ENCODE results near the gene ARHGAP26. TPM values are rescaled to one million over a fixed set of nuclear protein-coding genes. Genes with fewer than 3 reads are reported as not detected.
"Not testable (repeated sequence)": the region's sequence is repeated elsewhere in the genome, so short reads cannot be mapped to it uniquely, and the experiment has no call there.

Gene ARHGAP26
- total and polyA plus RNA-seq, 4 donors = 1.8 to 16.7 (median 4.1) TPM

GRCh38 chr5:143086546-143086907 lies 316.4 kb downstream of the ARHGAP26 start:
- H3K36me3 ChIP-seq (ENCODE audit: control insufficient read depth in 4 of 4, insufficient read depth in 3 of 4, low read depth in 1 of 4, low read length in 3 of 4) = no peaks in the 10 kb centered on the region
- WGBS = 98% methylated on average over 1 of the region's 1 CpG
- no peak for TF ChIP-seq TAF1 (conservative IDR thresholded peaks at IDR 0.05)
- no peak for TF ChIP-seq RAD21 (IDR thresholded peaks at IDR 0.05)
- TF ChIP-seq, protein P1, sequence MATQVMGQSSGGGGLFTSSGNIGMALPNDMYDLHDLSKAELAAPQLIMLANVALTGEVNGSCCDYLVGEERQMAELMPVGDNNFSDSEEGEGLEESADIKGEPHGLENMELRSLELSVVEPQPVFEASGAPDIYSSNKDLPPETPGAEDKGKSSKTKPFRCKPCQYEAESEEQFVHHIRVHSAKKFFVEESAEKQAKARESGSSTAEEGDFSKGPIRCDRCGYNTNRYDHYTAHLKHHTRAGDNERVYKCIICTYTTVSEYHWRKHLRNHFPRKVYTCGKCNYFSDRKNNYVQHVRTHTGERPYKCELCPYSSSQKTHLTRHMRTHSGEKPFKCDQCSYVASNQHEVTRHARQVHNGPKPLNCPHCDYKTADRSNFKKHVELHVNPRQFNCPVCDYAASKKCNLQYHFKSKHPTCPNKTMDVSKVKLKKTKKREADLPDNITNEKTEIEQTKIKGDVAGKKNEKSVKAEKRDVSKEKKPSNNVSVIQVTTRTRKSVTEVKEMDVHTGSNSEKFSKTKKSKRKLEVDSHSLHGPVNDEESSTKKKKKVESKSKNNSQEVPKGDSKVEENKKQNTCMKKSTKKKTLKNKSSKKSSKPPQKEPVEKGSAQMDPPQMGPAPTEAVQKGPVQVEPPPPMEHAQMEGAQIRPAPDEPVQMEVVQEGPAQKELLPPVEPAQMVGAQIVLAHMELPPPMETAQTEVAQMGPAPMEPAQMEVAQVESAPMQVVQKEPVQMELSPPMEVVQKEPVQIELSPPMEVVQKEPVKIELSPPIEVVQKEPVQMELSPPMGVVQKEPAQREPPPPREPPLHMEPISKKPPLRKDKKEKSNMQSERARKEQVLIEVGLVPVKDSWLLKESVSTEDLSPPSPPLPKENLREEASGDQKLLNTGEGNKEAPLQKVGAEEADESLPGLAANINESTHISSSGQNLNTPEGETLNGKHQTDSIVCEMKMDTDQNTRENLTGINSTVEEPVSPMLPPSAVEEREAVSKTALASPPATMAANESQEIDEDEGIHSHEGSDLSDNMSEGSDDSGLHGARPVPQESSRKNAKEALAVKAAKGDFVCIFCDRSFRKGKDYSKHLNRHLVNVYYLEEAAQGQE (IDR thresholded peaks at IDR 0.05) = no peak
- H3K27ac ChIP-seq (ENCODE audit: low read depth in 1 of 2, low read length in 2 of 2) = no peak overlapping the region
- no peak for DNase-seq (ENCODE audit: low spot score)
- no peak overlapping the region for H3K9ac ChIP-seq (ENCODE audit: low read depth in 1 of 2, low read length in 2 of 2)
- no peaks in the 10 kb centered on the region for H3K9me3 ChIP-seq (ENCODE audit: control insufficient read depth in 4 of 4, low read length in 3 of 4)
- peaks cover 0 to 1% (median 0%) of the 10 kb centered on the region in 4 donors for H3K4me1 ChIP-seq (ENCODE audit: control insufficient read depth in 4 of 4, insufficient read depth in 4 of 4, low read length in 3 of 4)
- no peaks in the 10 kb centered on the region for H3K27me3 ChIP-seq (ENCODE audit: control insufficient read depth in 4 of 4, insufficient read depth in 4 of 4, low read length in 3 of 4)
- H3K4me3 ChIP-seq (ENCODE audit: low read depth in 1 of 3, low read length in 3 of 3) = no peak overlapping the region

GRCh38 chr5:143086908-143087637 lies 316.9 kb downstream of the ARHGAP26 start:
- Histone ChIP-seq H3K4me3 (ENCODE audit: low read depth in 1 of 3, low read length in 3 of 3) (no peak overlapping the region), H3K4me1 (ENCODE audit: control insufficient read depth in 4 of 4, insufficient read depth in 4 of 4, low read length in 3 of 4) (peaks cover 0 to 1% (median 0%) of the 10 kb centered on the region in 4 donors), H3K27me3 (ENCODE audit: control insufficient read depth in 4 of 4, insufficient read depth in 4 of 4, low read length in 3 of 4) (no peaks in the 10 kb centered on the region), H3K27ac (ENCODE audit: low read depth in 1 of 2, low read length in 2 of 2) (no peak overlapping the region), H3K9me3 (ENCODE audit: control insufficient read depth in 4 of 4, low read length in 3 of 4) (no peaks in the 10 kb centered on the region), H3K9ac (ENCODE audit: low read depth in 1 of 2, low read length in 2 of 2) (no peak overlapping the region), H3K36me3 (ENCODE audit: control insufficient read depth in 4 of 4, insufficient read depth in 3 of 4, low read depth in 1 of 4, low read length in 3 of 4) (no peaks in the 10 kb centered on the region)
- TF ChIP-seq ZBTB33 (IDR thresholded peaks at IDR 0.05) (no peak), TAF1 (conservative IDR thresholded peaks at IDR 0.05) (no peak), EGR1 (IDR thresholded peaks at IDR 0.05; ENCODE audit: low read depth in 2 of 2) (no peak), YY1 (IDR thresholded peaks at IDR 0.05) (no peak), RAD21 (IDR thresholded peaks at IDR 0.05) (no peak), NR2F2 (IDR thresholded peaks at IDR 0.05) (no peak), SP1 (IDR thresholded peaks at IDR 0.05) (no peak), JUND (IDR thresholded peaks at IDR 0.05) (no peak), MAX (IDR thresholded peaks at IDR 0.05) (no peak), FOXA1 (IDR thresholded peaks at IDR 0.05) (no peak)
- DNase-seq (ENCODE audit: low spot score) = no peak
- 92% methylated on average over 5 of the region's 5 CpGs for WGBS

GRCh38 chr5:143088702-143089101 lies 318.5 kb downstream of the ARHGAP26 start:
- 94% methylated on average over 11 of the region's 11 CpGs for WGBS
- DNase-seq (ENCODE audit: low spot score); H3K27me3 ChIP-seq (ENCODE audit: control insufficient read depth in 4 of 4, insufficient read depth in 4 of 4, low read length in 3 of 4): not testable (repeated sequence)

DNA sequence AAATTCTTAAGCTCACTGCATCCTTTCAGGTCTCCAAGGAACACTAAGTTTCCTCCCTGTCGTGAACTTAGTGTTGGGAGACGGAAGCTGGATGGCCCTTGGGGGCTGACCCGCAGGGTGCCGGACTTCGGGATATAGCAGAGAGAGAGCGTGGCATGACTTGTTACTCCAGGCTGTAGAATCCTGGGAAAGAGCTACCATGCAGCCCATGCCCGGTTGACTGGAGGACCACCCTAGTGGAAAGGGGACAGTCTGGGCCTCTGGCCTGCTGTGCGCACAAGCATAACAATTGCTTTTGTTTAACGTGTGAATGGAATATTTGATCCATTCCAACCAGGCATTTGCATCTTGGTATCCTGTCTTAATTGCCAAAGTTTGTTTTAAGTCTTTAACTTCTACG lies 319.9 kb downstream of the ARHGAP26 start:
- not testable (repeated sequence) for DNase-seq (ENCODE audit: low spot score); H3K9me3 ChIP-seq (ENCODE audit: control insufficient read depth in 4 of 4, low read length in 3 of 4); H3K4me3 ChIP-seq (ENCODE audit: low read depth in 1 of 3, low read length in 3 of 3); H3K4me1 ChIP-seq (ENCODE audit: control insufficient read depth in 4 of 4, insufficient read depth in 4 of 4, low read length in 3 of 4); H3K9ac ChIP-seq (ENCODE audit: low read depth in 1 of 2, low read length in 2 of 2); H3K27ac ChIP-seq (ENCODE audit: low read depth in 1 of 2, low read length in 2 of 2); H3K27me3 ChIP-seq (ENCODE audit: control insufficient read depth in 4 of 4, insufficient read depth in 4 of 4, low read length in 3 of 4); H3K36me3 ChIP-seq (ENCODE audit: control insufficient read depth in 4 of 4, insufficient read depth in 3 of 4, low read depth in 1 of 4, low read length in 3 of 4)
- WGBS = 93% methylated on average over 10 of the region's 10 CpGs

More at GRCh38 chr5:143088702-143089101, 318.5 kb downstream of the ARHGAP26 start:
- H3K4me1 ChIP-seq (ENCODE audit: control insufficient read depth in 4 of 4, insufficient read depth in 4 of 4, low read length in 3 of 4); H3K27ac ChIP-seq (ENCODE audit: low read depth in 1 of 2, low read length in 2 of 2); H3K9me3 ChIP-seq (ENCODE audit: control insufficient read depth in 4 of 4, low read length in 3 of 4); H3K36me3 ChIP-seq (ENCODE audit: control insufficient read depth in 4 of 4, insufficient read depth in 3 of 4, low read depth in 1 of 4, low read length in 3 of 4); H3K9ac ChIP-seq (ENCODE audit: low read depth in 1 of 2, low read length in 2 of 2); H3K4me3 ChIP-seq (ENCODE audit: low read depth in 1 of 3, low read length in 3 of 3): not testable (repeated sequence)

GRCh38 chr5:143092711-143093451 lies 322.7 kb downstream of the ARHGAP26 start:
- H3K36me3 ChIP-seq (ENCODE audit: control insufficient read depth in 4 of 4, insufficient read depth in 3 of 4, low read depth in 1 of 4, low read length in 3 of 4); DNase-seq (ENCODE audit: low spot score); H3K9me3 ChIP-seq (ENCODE audit: control insufficient read depth in 4 of 4, low read length in 3 of 4); H3K27me3 ChIP-seq (ENCODE audit: control insufficient read depth in 4 of 4, insufficient read depth in 4 of 4, low read length in 3 of 4); H3K9ac ChIP-seq (ENCODE audit: low read depth in 1 of 2, low read length in 2 of 2); H3K27ac ChIP-seq (ENCODE audit: low read depth in 1 of 2, low read length in 2 of 2); H3K4me1 ChIP-seq (ENCODE audit: control insufficient read depth in 4 of 4, insufficient read depth in 4 of 4, low read length in 3 of 4); H3K4me3 ChIP-seq (ENCODE audit: low read depth in 1 of 3, low read length in 3 of 3): not testable (repeated sequence)
- WGBS = 92% methylated on average over 8 of the region's 8 CpGs

Measured in liver (tissue), 9 donors.